ENCODE measurements around the gene MS4A14. TPM values are rescaled to one million over a fixed set of nuclear protein-coding genes. Genes with fewer than 3 reads are reported as not detected.

MS4A14 gene
- total RNA-seq, 4 donors from 2014 or later: 1.2 to 3.4 (median 2.7) TPM; not detected in 1

GRCh38 chr11:60367009-60367408, 29.2 kb upstream of the MS4A14 start:
- intact Hi-C loops (cut with DNase I; ENCODE audit: low total_unique reads) (no loop called here), in situ Hi-C loops (cut with MboI; ENCODE audit: low pct_ligation_motif_present in 1 of 4, low pct_unique_long_range_greater_than_20kb in 1 of 4, low sequenced_read_pairs in 3 of 4) (loop anchor here (5.0 to 25.0 kb wide), 4 partner anchors 118 to 270 kb away; no protein-coding TSS in a partner anchor)
- TF ChIP-seq EP300 (IDR thresholded peaks at IDR 0.05; ENCODE audit: low read depth): no peak
- no peak for TF ChIP-seq POLR2AphosphoS5 (IDR thresholded peaks at IDR 0.05)
- TF ChIP-seq, protein P1, sequence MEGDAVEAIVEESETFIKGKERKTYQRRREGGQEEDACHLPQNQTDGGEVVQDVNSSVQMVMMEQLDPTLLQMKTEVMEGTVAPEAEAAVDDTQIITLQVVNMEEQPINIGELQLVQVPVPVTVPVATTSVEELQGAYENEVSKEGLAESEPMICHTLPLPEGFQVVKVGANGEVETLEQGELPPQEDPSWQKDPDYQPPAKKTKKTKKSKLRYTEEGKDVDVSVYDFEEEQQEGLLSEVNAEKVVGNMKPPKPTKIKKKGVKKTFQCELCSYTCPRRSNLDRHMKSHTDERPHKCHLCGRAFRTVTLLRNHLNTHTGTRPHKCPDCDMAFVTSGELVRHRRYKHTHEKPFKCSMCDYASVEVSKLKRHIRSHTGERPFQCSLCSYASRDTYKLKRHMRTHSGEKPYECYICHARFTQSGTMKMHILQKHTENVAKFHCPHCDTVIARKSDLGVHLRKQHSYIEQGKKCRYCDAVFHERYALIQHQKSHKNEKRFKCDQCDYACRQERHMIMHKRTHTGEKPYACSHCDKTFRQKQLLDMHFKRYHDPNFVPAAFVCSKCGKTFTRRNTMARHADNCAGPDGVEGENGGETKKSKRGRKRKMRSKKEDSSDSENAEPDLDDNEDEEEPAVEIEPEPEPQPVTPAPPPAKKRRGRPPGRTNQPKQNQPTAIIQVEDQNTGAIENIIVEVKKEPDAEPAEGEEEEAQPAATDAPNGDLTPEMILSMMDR (IDR thresholded peaks at IDR 0.05): no peak
- TF ChIP-seq POLR2A (IDR thresholded peaks at IDR 0.05): no peak
- H3K9me3 ChIP-seq: no peaks in the 10 kb centered on the region
- 13 to 38% methylated on average over 2 of the region's 2 CpGs for WGBS, 2 donors (ENCODE audit: low coverage in 1 of 2)
- H3K27ac ChIP-seq: no peak overlapping the region
- peaks cover 0 to 15% (median 2%) of the 10 kb centered on the region in 4 donors for H3K4me1 ChIP-seq
- no peak for DNase-seq
- no peak overlapping the region for H3K4me3 ChIP-seq
- H3K36me3 ChIP-seq: no peaks in the 10 kb centered on the region
- H3K27me3 ChIP-seq: no peaks in the 10 kb centered on the region

- no peak for DNase-seq
- TF ChIP-seq POLR2AphosphoS5 (IDR thresholded peaks at IDR 0.05) (no peak), POLR2A (IDR thresholded peaks at IDR 0.05) (no peak), EP300 (IDR thresholded peaks at IDR 0.05; ENCODE audit: low read depth) (no peak)
- TF ChIP-seq, protein P1 (IDR thresholded peaks at IDR 0.05): no peak
- no peaks in the 10 kb centered on the region for H3K27me3 ChIP-seq
- H3K27ac ChIP-seq: no peak overlapping the region
- H3K4me1 ChIP-seq: peaks cover 0 to 15% (median 2%) of the 10 kb centered on the region in 4 donors
- H3K9me3 ChIP-seq: no peaks in the 10 kb centered on the region
- intact Hi-C loops (cut with DNase I; ENCODE audit: low total_unique reads): no loop called here
- in situ Hi-C loops (cut with MboI; ENCODE audit: low pct_ligation_motif_present in 1 of 4, low pct_unique_long_range_greater_than_20kb in 1 of 4, low sequenced_read_pairs in 3 of 4): loop anchor here (5.0 to 25.0 kb wide), 4 partner anchors 117 to 269 kb away; no protein-coding TSS in a partner anchor
- 80 to 94% methylated on average over 1 to 19 of the region's 19 CpGs for WGBS, 2 donors (ENCODE audit: low coverage in 1 of 2)
- H3K4me3 ChIP-seq: no peak overlapping the region
- no peaks in the 10 kb centered on the region for H3K36me3 ChIP-seq
Measured at GRCh38 chr11:60367896-60368295, 28.4 kb upstream of the MS4A14 start.

DNA sequence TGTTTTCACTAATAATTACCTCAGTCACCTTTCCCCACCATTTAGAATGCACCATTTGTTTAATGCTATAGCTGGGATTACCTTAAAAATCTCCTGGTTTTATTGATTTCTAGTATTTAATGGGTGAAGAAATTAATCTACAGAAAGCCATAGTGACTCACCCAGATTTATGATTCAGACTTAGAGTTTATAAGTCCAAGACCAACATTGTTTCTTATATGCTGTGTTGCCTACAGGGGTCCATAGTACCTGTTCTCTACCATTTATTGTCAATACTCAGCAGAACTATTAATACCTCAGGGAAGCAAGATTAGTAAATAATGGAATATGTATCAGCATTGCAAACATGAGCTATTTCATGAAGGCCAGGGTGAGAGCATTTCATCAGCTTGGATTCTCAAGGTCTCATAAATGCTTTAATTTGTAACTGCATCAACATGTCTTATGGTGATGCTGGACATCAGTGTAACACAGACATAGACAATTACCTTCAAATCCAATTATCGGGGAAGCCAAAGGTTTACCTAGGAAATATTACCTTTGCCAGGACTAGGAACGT, 25.9 kb upstream of the MS4A14 start:
- intact Hi-C loops (cut with DNase I; ENCODE audit: low total_unique reads) (no loop called here), in situ Hi-C loops (cut with MboI; ENCODE audit: low pct_ligation_motif_present in 1 of 4, low pct_unique_long_range_greater_than_20kb in 1 of 4, low sequenced_read_pairs in 3 of 4) (loop anchor here in 1 of 4 donors (25.0 kb wide), 1 partner anchor 267 kb away; no protein-coding TSS in a partner anchor)
- Histone ChIP-seq H3K4me1 (peaks cover 0 to 15% (median 2%) of the 10 kb centered on the region in 4 donors), H3K4me3 (no peak overlapping the region), H3K27ac (peak overlapping the region; percentile 0 to 46 (median 44)), H3K9me3 (no peaks in the 10 kb centered on the region), H3K27me3 (no peaks in the 10 kb centered on the region), H3K36me3 (no peaks in the 10 kb centered on the region)
- DNase-seq: no peak
- no peak for TF ChIP-seq POLR2AphosphoS5 (IDR thresholded peaks at IDR 0.05)
- no peak for TF ChIP-seq POLR2A (IDR thresholded peaks at IDR 0.05)
- TF ChIP-seq, protein P1 (IDR thresholded peaks at IDR 0.05): no peak
- TF ChIP-seq EP300 (IDR thresholded peaks at IDR 0.05; ENCODE audit: low read depth): no peak
- WGBS, 2 donors (ENCODE audit: low coverage in 1 of 2): 30% methylated on average over 2 of the region's 2 CpGs; no CpG with 5 or more reads in 1 of the 2 donors

DNA sequence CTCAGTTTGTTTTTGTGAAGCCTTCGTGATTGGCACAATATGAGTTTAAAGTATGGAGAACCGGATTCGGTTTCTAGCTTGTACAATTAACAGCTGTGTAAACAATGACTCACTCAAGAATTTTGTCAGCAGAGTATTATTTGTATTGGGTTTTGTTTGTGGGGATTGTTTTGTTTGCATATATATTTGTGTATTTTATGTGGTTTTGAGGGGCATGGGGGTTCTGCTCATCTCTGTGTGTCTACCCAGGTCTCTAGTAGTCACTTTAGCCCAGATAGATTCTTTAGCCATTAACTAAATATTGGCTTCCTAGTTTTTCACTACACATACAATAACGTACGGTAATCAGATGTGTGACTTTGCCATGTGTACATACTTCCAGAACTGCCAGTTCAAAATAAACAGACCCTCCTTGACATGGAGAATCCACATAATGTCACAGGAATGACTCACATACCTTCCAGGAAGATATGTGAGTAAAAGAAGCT, 25.4 kb upstream of the MS4A14 start:
- DNase-seq: no peak
- 36 to 39% methylated on average over 2 to 5 of the region's 5 CpGs for WGBS, 2 donors (ENCODE audit: low coverage in 1 of 2)
- in situ Hi-C loops (cut with MboI; ENCODE audit: low pct_ligation_motif_present in 1 of 4, low pct_unique_long_range_greater_than_20kb in 1 of 4, low sequenced_read_pairs in 3 of 4): loop anchor here in 1 of 4 donors (25.0 kb wide), 1 partner anchor 266 kb away; no protein-coding TSS in a partner anchor

More for the DNA sequence above, 25.4 kb upstream of the MS4A14 start:
- intact Hi-C loops (cut with DNase I; ENCODE audit: low total_unique reads): no loop called here
- no peak overlapping the region for H3K4me3 ChIP-seq
- H3K27me3 ChIP-seq: no peaks in the 10 kb centered on the region
- peak overlapping the region; percentile 0 to 46 (median 44) for H3K27ac ChIP-seq
- peaks cover 0 to 15% (median 2%) of the 10 kb centered on the region in 4 donors for H3K4me1 ChIP-seq
- H3K36me3 ChIP-seq: no peaks in the 10 kb centered on the region
- H3K9me3 ChIP-seq: no peaks in the 10 kb centered on the region
- TF ChIP-seq POLR2A (IDR thresholded peaks at IDR 0.05): no peak
- peak in 1 of 3 donors; percentile 33 for TF ChIP-seq POLR2AphosphoS5 (IDR thresholded peaks at IDR 0.05)
